IPS-18a (cell line): ENCODE measurements around the gene SERPING1.

Experiments
- H3K27ac ChIP-seq: one replicate; pipeline ENCODE4 v1.5.1; 2013; ENCODE audit warnings: low read length
- H3K27me3 ChIP-seq: one replicate; pipeline ENCODE4 v1.6.1; 2013; ENCODE audit warnings: mild to moderate bottlenecking, low read length; ENCODE audit not compliant: control insufficient read depth, insufficient read depth
- H3K36me3 ChIP-seq: one replicate; pipeline ENCODE4 v1.6.1; 2013; ENCODE audit warnings: low read depth, low read length; ENCODE audit not compliant: control insufficient read depth
- H3K4me1 ChIP-seq: one replicate; pipeline ENCODE4 v1.6.1; 2013; ENCODE audit warnings: low read depth, low read length; ENCODE audit not compliant: control insufficient read depth
- H3K4me3 ChIP-seq: one replicate; pipeline ENCODE4 v1.5.1; 2013; ENCODE audit warnings: low read length
- H3K9ac ChIP-seq: one replicate; pipeline ENCODE4 v1.6.1; 2013; ENCODE audit warnings: mild to moderate bottlenecking, low read length, moderate library complexity
- H3K9me3 ChIP-seq: one replicate; pipeline ENCODE4 v1.6.1; 2013; ENCODE audit warnings: low read depth, low read length; ENCODE audit not compliant: control insufficient read depth

Gene SERPING1

GRCh38 chr11:57624864-57625263 is 27.4 kb downstream of the SERPING1 start:
- no peak overlapping the region for H3K27ac ChIP-seq
- no peaks in the 10 kb centered on the region for H3K4me1 ChIP-seq
- H3K36me3 ChIP-seq, result no peaks in the 10 kb centered on the region
- H3K27me3 ChIP-seq, result no peaks in the 10 kb centered on the region
- H3K9me3 ChIP-seq, result peaks cover 2% of the 10 kb centered on the region
- no peak overlapping the region for H3K4me3 ChIP-seq
- H3K9ac ChIP-seq, result no peak overlapping the region

GRCh38 chr11:57626895-57627294 is 29.4 kb downstream of the SERPING1 start:
- Histone ChIP-seq H3K4me1 (no peaks in the 10 kb centered on the region), H3K36me3 (no peaks in the 10 kb centered on the region), H3K9ac (no peak overlapping the region), H3K27me3 (no peaks in the 10 kb centered on the region), H3K4me3 (no peak overlapping the region), H3K9me3 (no peaks in the 10 kb centered on the region), H3K27ac (no peak overlapping the region)

- Histone ChIP-seq H3K4me3 (no peak overlapping the region), H3K4me1 (no peaks in the 10 kb centered on the region), H3K36me3 (no peaks in the 10 kb centered on the region), H3K9ac (no peak overlapping the region), H3K27ac (no peak overlapping the region), H3K9me3 (no peaks in the 10 kb centered on the region), H3K27me3 (no peaks in the 10 kb centered on the region)
These were observed 32.7 kb downstream of the SERPING1 start for GRCh38 chr11:57630171-57630570.

GRCh38 chr11:57632116-57632515 is 34.6 kb downstream of the SERPING1 start:
- H3K36me3 ChIP-seq, result no peaks in the 10 kb centered on the region
- H3K27me3 ChIP-seq, result no peaks in the 10 kb centered on the region
- H3K4me1 ChIP-seq, result peaks cover 2% of the 10 kb centered on the region
- H3K4me3 ChIP-seq, result no peak overlapping the region
- H3K27ac ChIP-seq, result no peak overlapping the region
- no peak overlapping the region for H3K9ac ChIP-seq
- no peaks in the 10 kb centered on the region for H3K9me3 ChIP-seq

DNA sequence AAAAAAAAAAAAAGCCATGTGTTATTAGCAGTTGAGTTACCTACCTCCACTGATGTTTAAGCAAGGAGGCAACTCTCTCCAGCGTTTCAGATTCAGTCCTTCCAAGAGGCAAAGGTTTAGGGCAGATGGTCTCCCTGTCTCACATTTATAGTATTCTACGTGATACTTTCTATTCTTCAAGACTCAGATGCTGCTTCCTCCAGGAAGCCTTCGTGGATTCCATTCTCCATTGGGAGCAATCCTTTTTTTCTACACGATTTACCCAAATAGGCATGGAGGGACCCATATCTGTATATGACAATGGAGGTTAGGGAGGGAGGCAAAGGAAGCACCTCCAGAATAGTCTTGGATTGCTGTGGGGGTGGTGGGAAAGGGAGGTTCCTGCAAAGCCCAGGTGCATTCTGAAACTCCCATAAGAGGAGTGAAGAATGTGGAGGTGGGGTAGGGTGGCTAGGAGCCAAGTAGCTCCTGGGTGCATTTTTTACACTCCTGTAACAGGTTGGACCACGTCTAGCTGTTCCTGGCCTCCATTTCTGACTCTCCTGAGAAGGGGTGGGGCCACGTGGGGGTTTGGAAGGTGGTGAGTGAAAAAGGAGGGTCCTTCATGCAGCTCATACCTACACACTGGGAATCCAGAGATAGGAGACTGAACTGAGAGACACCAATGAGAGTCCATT is 36.0 kb downstream of the SERPING1 start:
- Histone ChIP-seq H3K4me1 (peaks cover 10% of the 10 kb centered on the region), H3K27ac (no peak overlapping the region)

GRCh38 chr11:57634311-57634710 is 36.8 kb downstream of the SERPING1 start:
- Histone ChIP-seq H3K4me1 (peaks cover 10% of the 10 kb centered on the region), H3K27ac (no peak overlapping the region), H3K4me3 (no peak overlapping the region), H3K27me3 (no peaks in the 10 kb centered on the region), H3K36me3 (no peaks in the 10 kb centered on the region), H3K9ac (no peak overlapping the region), H3K9me3 (no peaks in the 10 kb centered on the region)

More for the DNA sequence above, 36.0 kb downstream of the SERPING1 start:
- no peak overlapping the region for H3K4me3 ChIP-seq
- no peaks in the 10 kb centered on the region for H3K27me3 ChIP-seq
- H3K9ac ChIP-seq, result no peak overlapping the region
- H3K9me3 ChIP-seq, result no peaks in the 10 kb centered on the region
- no peaks in the 10 kb centered on the region for H3K36me3 ChIP-seq

DNA sequence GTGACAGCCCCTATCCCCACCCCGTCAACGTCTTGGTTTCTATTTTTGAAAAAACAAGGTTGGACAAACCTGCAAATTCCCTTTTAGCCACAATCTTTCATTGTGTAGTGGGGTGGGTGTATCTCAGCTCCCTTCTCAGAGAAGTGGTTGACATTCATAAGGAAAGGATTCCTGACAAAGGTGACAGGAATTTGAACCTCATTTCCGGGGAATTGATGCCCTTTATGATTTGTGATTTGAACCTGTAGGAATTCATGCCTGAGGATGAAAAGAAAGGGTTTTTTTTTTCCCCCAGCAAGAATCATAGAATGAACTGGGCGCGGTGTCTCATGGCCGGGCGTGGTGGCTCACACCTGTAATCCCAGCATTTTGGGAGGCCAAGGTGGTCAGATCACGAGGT is 37.8 kb downstream of the SERPING1 start:
- no peak overlapping the region for H3K27ac ChIP-seq
- no peak overlapping the region for H3K4me3 ChIP-seq
- no peaks in the 10 kb centered on the region for H3K27me3 ChIP-seq
- H3K9ac ChIP-seq, result no peak overlapping the region
- H3K4me1 ChIP-seq, result peaks cover 12% of the 10 kb centered on the region
- peaks cover under 1% of the 10 kb centered on the region for H3K36me3 ChIP-seq
- H3K9me3 ChIP-seq, result no peaks in the 10 kb centered on the region

GRCh38 chr11:57637626-57638004 is 40.1 kb downstream of the SERPING1 start:
- Histone ChIP-seq H3K9ac (peak overlapping the region; percentile 99), H3K9me3 (no peaks in the 10 kb centered on the region), H3K27ac (peak overlapping the region; percentile 93), H3K27me3 (no peaks in the 10 kb centered on the region), H3K4me3 (peak overlapping the region; percentile 95), H3K36me3 (peaks cover 13% of the 10 kb centered on the region), H3K4me1 (peaks cover 26% of the 10 kb centered on the region)

DNA sequence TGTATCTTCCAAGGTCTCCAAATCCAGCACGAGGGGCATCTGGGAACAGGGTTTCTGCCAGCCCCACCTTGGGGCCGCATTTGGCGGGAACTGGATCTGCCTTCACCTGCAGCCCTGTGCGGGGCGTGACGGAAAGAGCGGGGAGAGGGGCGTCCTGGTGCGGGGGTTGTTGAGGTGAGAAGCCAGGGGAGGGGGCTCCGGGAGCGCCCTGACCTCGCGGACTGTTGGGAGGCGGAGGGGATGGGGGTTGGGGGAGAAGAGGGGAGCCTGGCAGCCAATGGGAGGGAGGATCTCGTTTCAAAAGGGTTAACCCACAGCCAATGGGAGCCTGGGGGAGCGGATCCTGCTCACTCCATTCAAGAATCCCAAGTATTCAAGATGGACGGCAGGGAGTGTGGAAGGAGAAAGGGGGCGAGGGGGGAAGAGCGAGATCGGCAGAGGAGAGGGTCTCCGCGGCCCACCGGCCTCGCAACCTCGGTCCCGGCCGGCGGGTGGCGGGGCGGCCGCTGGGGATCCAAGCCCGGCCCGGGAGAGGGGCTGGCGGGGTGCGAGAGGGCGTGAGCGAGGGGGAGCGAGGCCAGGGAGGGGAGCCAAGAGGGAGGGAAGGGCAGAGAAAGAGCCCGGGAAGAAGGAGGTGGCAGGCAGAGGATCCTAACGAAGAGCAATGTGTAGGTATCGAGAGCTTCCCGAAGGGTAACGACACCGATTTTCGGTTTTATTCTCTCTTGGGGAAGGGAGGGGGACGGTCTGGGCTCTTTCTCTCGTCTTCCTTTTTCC is 40.7 kb downstream of the SERPING1 start:
- Histone ChIP-seq H3K27ac (peak overlapping the region; percentile 95), H3K9ac (peak overlapping the region; percentile 99)

DNA sequence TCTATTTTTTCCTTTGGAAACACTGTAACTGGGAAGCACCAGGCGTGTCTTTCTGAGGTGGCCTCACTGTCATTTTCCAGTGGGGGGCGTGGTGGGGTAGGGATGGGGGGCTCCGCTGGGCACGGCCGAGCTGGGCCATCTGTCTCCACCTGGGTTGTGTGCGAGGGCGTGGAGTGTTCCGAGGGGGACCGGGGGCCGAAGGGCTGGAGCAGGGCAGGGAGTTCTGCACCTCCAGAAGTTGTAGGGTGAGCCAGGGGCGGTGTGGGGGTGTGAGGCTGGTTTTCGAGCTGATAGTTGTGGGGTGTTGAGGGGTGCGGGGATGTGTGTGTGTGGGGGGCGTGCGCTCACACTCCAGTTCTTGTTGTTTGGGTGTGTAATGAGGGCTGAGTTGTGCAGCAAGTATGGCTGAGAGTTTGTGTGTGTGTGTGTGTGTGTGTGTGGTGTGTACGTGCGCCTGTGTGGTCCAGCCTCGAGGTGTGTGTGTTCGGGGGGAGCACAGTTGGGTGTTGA is 41.4 kb downstream of the SERPING1 start:
- Histone ChIP-seq H3K27me3 (no peaks in the 10 kb centered on the region), H3K4me1 (peaks cover 33% of the 10 kb centered on the region), H3K9me3 (no peaks in the 10 kb centered on the region), H3K9ac (peak overlapping the region; percentile 99), H3K27ac (peak overlapping the region; percentile 95), H3K4me3 (peak overlapping the region; percentile 95), H3K36me3 (peaks cover 19% of the 10 kb centered on the region)

More for the DNA sequence above, 40.7 kb downstream of the SERPING1 start:
- H3K4me1 ChIP-seq, result peaks cover 27% of the 10 kb centered on the region
- peaks cover 13% of the 10 kb centered on the region for H3K36me3 ChIP-seq
- no peaks in the 10 kb centered on the region for H3K9me3 ChIP-seq
- H3K27me3 ChIP-seq, result no peaks in the 10 kb centered on the region
- H3K4me3 ChIP-seq, result peak overlapping the region; percentile 95

- peak overlapping the region; percentile 99 for H3K9ac ChIP-seq
- peak overlapping the region; percentile 95 for H3K27ac ChIP-seq
- peaks cover 19% of the 10 kb centered on the region for H3K36me3 ChIP-seq
- peak overlapping the region; percentile 95 for H3K4me3 ChIP-seq
- no peaks in the 10 kb centered on the region for H3K27me3 ChIP-seq
- H3K4me1 ChIP-seq, result peaks cover 33% of the 10 kb centered on the region
- no peaks in the 10 kb centered on the region for H3K9me3 ChIP-seq
These were observed 42.0 kb downstream of the SERPING1 start for GRCh38 chr11:57639321-57640067.
